HG03432 (cell line): Measurements from ENCODE around the gene KDM1B.
"Not testable (repeated sequence)": the region's sequence is repeated elsewhere in the genome, so short reads cannot be mapped to it uniquely, and the experiment has no call there.

Experiments
- ATAC-seq: cut with Tn5 transposase; IDR thresholded peaks from one replicate; pipeline ENCODE4 v1.9.1; 2021; ENCODE audit warnings: mild to moderate bottlenecking, moderate library complexity; ENCODE audit not compliant: unreplicated experiment

Gene KDM1B

DNA sequence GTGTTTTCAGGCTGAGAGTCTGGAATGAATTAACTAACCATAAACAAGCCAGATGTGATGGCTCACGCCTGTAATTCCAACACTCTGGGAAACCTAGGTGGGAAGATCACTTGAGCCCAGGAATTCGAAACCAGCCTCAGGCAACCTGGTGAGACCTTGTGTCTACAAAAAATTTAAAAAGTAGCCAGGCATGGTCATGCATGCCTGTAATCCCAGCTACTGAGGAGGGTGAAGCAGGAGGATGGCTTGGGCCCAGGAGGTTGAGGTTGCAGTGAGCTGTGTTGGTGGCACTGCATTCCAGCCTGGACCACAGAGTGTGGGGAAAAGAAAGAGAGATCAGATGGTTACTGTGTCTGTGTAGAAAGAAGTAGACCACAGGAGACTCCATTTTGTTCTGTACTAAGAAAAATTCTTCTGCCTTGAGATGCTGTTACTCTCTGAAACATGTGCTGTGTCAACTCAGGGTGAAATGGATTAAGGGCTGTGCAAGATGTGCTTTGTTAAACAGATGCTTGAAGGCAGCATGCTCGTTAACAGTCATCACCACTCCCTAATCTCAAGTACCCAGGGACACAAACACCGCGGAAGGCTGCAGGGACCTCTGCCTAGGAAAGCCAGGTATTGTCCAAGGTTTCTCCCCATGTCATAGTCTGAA is 71.4 kb downstream of the KDM1B start:
- not testable (repeated sequence) for ATAC-seq

DNA sequence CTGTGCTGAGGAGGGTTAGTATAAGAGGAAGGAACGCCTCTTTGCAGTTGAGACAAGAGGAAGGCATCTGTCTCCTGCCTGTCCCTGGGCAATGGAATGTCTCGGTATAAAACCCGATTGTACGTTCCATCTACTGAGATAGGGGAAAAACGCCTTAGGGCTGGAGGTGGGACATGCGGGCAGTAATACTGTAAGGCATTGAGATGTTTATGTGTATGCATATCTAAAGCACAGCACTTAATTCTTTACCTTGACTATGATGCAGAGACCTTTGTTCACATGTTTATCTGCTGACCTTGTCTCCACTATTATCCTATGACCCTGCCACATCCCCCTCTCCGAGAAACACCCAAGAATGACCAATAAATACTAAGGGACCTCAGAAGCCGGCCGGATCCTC is 71.9 kb downstream of the KDM1B start:
- ATAC-seq, result not testable (repeated sequence)

DNA sequence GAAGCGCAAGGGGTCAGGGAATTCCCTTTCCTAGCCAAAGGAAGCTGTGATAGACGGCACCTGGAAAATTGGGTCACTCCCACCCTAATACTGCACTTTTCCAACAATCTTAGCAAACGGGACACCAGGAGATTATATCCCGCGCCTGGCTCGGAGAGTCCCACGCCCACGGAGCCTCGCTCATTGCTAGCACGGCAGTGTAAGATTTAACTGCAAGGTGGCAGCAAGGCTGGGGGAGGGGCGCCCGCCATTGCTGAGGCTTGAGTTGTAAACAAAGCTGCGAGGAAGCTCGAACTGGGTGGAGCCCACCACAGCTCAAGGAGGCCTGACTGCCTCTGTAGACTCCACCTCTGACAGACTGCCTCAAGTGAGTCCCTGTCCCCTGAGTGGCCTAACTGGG is 73.4 kb downstream of the KDM1B start:
- ATAC-seq, result not testable (repeated sequence)

DNA sequence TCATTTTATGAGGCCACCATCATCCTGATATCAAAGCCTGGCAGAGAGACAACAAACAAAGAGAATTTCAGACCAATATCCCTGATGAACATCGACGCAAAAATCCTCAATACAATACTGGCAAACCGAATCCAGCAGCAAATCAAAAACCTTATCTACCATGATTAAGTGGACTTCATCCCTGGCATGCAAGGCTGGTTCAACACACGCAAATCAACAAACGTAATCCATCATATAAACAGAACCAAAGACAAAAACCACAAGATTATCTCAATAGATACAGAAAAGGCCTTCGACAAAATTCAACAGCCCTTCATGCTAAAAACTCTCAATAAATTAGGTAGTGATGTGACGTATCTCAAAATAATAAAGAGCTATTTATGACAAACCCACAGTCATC is 76.6 kb downstream of the KDM1B start:
- ATAC-seq, result not testable (repeated sequence)

DNA sequence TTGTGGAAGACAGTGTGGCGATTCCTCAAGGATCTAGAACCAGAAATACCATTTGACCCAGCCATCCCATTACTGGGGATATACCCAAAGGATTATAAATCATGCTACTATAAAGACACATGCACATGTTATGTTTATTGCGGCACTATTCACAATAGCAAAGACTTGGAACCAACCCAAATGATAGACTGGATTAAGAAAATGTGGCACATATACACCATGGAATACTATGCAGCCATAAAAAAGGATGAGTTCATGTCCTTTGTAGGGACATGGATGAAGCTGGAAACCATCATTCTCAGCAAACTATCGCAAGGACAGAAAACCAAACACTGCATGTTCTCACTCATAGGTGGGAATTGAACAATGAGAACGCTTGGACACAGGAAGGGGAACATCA is 78.5 kb downstream of the KDM1B start:
- not testable (repeated sequence) for ATAC-seq

DNA sequence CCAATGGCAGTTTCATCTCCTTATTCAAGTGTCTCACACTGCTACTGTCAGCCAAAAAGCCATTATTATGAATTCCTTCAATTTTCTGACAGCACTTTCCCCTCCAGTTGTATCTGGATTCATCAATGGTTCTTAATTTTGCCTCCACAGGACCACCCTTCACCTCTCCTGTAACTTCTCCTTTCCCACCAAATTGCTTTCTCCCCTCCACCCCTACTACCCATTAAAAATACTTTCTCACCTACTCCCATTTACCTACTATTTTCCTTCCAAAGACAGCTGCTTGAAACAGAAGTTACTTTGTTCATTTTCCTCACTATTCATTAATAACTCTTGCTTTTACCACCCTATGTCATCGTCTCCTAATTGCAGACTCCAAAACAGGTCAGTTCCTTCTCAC is 79.3 kb downstream of the KDM1B start:
- ATAC-seq, result no peak

DNA sequence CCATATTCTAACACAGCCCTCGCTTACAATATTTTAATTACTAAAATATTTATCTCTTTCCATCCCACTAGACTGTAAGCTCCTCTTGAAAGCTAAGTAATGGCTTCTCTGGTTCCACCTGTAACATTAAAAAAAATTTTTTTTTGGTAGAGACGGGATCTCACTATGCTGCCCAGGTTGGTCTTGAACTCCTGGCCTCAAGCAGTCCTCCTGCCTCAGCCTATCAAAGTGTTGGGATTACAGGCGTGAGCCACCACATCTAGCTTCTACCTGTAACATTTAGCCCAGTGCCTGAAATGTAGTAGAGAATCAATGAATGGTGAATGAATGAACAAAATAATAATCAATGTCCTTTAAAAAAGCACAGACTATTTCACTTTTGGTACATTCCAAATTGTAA is 80.3 kb downstream of the KDM1B start:
- no peak for ATAC-seq

DNA sequence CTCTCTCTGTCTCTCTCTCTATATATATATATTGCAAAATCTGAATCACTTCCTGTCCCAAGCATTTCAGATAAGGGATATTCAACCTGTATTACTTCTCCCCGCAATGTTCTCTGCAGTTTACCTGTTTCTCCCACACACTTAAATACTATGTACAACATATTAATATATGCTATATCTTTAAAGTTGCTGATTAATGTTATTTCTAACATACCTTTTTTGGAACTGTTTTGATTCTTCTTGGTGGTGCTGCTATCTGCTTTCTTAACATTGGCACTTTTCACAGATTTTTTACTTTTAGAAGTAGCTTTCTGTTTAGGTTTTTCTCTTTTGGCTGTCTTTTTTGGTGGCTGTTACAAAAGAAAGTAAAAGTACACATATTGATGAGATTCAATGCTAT is 81.9 kb downstream of the KDM1B start:
- no peak for ATAC-seq

DNA sequence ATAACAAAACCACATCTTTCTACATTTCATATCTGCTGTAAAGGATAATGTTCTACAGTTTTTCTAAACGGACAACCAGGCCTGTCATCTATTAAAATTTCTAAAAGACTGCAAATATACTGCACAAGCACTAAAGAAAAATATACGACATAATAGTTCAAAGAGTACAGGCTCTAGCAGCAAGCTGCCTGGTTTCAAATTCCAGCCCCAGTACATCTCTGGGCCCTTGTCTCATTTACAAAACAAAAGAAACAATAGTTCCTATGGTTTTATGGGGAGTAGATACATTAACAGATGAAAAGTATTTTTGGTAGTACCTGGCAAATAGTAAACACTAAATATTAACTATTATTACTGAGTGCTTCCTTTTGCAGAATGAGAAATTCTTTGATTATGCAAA is 85.0 kb downstream of the KDM1B start:
- no peak for ATAC-seq

DNA sequence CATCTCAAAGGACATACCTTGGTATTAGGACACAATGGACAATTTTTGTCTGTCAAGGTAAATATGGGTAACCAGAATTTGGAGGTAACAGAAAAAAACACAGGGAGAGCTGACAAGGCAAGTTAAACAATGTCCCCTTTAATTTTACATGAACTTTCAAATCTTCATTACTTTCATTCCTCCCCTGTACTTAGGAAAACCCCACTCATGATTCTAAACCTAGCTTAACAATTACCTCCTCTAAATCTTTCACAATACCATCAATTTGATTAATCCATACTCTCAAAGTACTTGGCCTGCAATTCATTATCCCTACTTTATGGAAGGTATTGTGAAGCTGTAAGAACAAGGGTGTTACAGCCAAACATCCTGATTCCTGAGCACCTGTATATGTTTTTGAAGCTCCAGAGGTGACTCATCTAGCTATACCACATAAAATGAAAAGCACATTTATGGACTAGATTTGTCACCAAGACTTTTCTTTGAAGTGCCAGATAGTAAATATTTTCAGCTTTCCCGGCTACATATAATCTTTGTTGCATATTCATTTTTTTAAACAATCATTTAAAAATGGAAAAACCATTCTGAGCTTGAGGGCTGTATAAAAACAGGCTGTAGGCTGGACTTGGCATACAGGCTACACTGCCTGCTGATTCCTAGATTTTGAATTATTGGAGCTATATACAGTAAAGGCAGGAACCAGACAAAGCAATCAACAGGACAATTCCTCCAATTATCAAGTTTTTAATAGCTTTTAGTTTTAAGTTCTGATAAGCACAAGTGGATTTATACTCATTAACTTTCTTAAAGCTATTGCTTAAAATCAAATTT is 86.2 kb downstream of the KDM1B start:
- no peak for ATAC-seq

DNA sequence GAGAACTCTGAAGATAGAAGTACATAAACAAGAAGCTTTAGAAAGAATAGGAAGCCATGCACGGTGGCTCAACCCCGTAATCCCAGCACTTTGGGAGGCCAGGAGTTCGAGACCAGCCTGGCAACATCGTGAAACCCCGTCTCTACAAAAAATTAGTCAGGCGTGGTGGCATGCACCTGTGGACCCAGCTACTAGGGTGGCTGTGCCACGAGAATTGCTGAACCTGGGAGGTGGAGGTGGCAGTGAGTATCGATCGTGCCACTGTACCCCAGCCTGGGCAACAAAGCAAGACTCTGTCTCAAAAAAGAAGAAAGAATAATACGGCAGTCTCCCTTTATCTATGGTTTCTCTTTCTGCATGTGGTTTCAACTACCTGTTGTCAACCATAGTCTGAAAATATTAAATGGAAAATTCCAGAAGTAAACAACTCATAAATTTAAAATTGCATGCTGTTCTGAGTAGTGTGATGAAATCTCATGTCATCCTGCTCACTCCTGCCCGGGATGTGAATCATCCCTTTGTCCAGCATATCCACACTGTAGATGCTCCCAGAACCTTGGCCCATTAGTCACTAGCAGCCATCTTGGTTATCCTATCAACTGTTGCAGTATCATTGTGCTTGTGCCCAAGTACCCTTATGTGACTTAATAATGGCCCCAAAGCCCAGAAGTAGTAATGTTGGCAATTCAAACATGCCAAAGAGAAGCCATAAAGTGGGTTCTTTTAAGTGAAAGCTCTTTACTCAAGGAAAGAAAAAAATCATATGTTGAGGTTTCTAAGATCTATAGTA is 87.0 kb downstream of the KDM1B start:
- no peak for ATAC-seq

DNA sequence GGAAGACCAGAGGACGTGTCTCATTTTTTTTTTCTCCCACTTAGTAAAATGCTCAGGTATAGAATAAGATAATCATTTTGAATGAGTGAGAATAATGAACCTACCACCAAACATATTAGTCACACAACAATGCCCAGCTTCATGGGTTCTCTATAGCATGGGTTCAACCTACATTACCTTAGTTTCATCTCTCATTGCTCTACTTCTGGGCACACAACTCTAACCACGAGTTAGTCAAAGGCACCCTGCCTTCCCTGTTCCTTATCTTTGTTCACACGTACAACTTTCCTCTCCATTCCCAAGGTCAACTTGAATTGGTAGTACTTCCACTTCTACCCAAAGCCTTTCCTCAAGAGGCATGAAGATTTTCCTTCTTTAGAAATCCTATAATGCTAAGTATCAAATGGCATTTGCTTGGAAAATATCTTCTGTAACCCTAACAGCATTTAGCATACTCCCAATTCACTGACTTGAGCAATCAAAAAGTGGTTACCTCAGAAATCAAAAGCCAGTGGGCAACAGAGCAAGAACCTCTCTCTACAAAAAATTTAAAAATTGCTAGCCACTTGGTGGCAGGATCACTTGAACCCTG is 88.2 kb downstream of the KDM1B start:
- ATAC-seq, result no peak

DNA sequence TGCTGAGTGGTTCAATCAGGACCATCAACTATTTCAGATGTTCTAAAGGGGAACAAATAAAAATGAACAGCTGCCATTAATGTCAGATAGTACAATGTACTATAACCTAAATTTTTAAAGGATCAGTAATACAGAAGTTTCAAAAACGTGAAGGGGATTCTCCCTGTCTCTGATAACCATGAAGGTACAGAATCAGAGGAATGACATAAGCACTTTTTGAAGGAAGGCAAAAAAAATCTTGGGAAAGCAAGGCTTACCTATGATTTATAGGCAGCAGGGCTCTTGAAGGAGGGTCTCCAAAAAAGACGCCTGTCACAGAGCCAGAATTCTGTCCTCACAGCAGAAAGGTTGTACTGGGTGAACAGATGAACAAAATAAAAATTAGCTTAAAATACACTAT is 89.0 kb downstream of the KDM1B start:
- ATAC-seq, result no peak

DNA sequence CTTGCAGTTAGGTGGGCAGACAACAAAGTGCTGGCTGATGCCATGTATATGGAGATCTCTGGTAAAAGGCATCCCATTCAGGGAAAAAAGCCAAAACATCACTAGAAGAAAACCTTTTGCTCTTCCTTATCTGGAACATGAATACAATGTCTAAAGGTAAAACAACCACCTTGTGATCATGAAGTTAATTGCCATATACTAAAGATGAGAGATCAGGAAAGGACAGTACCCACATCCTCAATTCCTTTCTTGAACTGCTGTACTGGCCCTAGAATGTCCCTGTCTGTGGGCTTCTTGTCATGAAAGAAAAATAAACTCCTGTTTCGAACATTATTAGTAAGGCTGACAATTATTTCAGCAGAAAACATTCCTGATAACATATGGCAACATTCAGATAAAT is 89.9 kb downstream of the KDM1B start:
- no peak for ATAC-seq

DNA sequence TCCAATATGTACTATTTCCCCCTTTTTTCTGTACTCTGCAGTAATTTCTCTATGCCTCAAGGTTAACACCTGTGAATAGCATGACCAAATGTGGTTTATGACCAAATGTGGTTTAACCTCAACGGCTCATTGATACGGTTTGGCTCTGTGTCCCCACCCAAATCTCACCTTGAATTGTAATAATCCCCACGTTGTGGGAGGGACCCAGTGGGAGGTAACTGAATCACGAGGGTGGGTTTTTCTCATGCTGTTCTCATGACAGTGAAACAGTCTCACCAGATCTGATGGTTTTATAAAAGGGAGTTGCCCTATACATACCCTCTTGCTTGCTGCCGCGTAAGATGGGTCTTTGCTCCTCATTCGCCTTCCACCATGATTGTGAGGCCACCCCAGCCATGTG is 90.4 kb downstream of the KDM1B start:
- ATAC-seq, result peak; percentile 43

DNA sequence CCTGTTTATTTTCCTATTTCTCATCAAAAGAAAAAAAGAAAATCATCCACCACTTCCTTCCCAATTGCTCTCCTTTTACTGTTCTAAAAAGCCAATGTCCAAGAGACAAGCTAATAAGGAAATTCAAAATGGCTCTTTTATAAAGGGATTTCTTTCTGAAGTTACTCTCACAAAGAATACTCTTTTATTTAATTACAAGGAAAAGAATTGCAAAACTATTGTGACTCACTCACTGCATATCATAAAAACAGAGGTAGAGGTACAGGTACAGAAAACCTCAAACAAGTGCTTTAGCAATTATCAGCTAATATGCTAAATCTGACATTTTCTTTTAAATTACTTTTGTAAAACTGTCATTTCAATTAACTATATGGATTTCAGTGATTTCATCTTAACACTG is 91.0 kb downstream of the KDM1B start:
- ATAC-seq, result no peak

DNA sequence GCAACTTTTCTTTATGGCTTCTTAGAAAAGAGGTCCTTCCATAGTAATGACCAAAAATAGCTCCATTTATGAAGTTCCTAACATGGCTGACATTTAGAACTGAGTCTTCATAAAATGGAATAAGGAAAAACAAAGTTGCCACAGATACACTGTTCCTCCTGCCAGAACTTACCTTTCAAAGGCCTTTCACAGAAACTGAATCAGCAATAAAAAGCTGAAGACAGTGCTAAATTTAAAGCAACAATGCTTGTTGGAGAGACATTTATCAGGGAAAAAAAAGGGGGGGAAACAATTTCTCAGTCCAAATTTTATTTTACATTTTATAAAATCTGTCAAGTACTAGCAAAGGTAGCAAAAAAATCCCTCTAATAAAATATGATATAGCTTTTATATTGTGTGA is 91.8 kb downstream of the KDM1B start:
- no peak for ATAC-seq

DNA sequence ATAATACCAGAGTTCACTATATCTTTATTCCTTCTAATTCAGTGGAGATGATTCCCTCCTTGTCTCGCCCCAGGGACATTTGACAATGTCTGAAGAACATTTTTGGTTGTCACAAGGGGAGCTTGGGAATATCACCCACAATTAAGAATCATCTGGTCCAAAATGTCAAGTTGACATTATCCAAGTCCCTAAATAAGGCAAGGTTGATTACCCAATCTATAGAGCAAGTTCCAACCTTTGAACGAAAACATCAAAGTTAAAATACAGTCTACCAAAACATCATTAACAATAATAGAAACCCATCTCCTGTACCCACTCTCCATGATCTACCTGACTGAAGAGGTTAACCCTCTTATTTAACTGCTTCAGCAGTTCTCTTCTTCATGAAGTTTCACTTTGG is 93.5 kb downstream of the KDM1B start:
- no peak for ATAC-seq

DNA sequence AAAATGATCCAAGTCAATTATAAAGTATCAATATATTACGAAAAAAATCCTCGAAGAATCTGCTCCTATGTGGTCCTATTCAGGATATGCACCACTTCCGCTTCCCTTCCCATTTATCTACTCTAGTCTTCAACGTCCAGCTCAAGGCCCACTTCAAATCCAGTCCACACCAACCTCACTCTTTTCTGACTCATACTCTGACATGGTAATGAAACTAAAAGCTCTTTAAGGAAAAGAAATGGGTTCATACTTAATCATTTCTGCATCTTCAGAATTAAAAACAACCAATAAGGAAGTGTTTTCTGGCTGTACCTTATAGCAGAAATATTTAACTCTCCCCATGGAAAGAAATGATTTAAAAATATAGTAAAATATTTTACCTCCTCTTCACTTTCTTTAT is 94.0 kb downstream of the KDM1B start:
- no peak for ATAC-seq

DNA sequence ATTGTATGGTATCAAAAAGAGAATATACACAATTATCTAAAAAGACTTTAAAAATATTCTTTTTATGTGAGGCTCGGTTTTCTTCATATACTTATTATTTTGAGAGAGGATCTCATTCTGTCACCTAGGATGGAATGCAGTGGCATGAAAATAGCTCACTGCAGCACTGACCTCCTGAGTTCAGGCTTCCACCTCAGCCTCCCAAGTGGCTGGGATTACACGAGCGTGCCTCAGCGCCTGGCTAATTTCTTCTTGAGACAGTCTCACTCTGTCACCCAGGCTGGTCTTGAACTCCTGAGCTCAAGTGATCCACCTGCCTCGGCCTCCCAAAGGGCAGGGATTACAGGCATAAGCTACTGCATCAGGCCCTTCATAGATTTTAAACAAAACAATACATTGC is 98.4 kb downstream of the KDM1B start:
- ATAC-seq, result no peak

DNA sequence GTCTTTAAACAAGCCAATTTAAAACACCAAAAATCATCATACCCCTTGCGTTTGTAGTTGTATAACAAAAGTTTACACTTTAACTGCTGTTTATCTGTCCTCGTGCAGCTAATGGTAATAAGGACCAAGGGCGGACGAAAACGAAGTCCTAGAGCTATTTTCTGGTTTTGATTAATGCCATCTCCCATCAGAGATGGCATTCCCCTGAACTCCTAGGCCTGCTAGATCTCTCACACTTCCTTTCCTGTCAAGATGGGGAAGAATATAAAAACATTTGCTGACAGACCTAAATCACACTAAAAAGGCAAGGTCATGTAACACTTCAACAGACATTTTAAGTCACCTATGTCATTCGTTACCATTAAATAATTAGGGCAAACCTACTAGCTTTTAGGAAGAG is 99.6 kb downstream of the KDM1B start:
- no peak for ATAC-seq
